BJ (cell line): ENCODE data around the gene GRIP2. TPM values are rescaled to one million over a fixed set of nuclear protein-coding genes. Genes with fewer than 3 reads are reported as not detected.

Experiments
- CTCF ChIA-PET: fragments of 350-600 bp; formaldehyde crosslinking; extraction: SDS; loops from one replicate; lab custom pipeline; 2021; ENCODE audit warnings: antibody characterized with exemption, inconsistent platforms; lab: Yijun Ruan, JAX
- POLR2A ChIA-PET: fragments of 300-600 bp; sonication (Branson Sonifier 250); formaldehyde crosslinking; extraction: SDS; loops from one replicate; lab custom pipeline; 2021; ENCODE audit warnings: antibody characterized with exemption; lab: Charles Lee
- DNase-seq: peaks from one replicate; pipeline ENCODE4 v3.0.0-alpha.2; 2011; ENCODE audit warnings: low read depth
- H3K27me3 ChIP-seq: 2 replicates; pipeline ENCODE4 v1.6.0; 2011; ENCODE audit warnings: low read length; ENCODE audit not compliant: control insufficient read depth, insufficient read depth
- H3K36me3 ChIP-seq: 2 replicates; pipeline ENCODE4 v1.5.1; 2011; ENCODE audit warnings: low read length; ENCODE audit not compliant: control insufficient read depth, insufficient read depth
- H3K4me3 ChIP-seq: 2 replicates; pipeline ENCODE4 v1.5.1; 2011; ENCODE audit warnings: low read depth, mild to moderate bottlenecking, control low read depth, low read length
- polyA plus RNA-seq: library from polyadenylated mRNA; depleted of rRNA; stranded (reverse); fragments of >200 nt; gene quantifications from 2 replicates; pipeline ENCODE4 v1.2.3, GENCODE V29; 2011
- TF ChIP-seq, protein P1 (sequence below): IDR thresholded peaks from 2 replicates; pipeline ENCODE4 v1.5.1; 2011; ENCODE audit warnings: low read depth, mild to moderate bottlenecking, control low read depth, inconsistent platforms, low read length, moderate library complexity; ENCODE audit not compliant: insufficient read depth

The GRIP2 gene
- polyA plus RNA-seq, 1 experiment: 0.45 TPM

GRCh38 chr3:14465425-14465824, 74.7 kb downstream of the GRIP2 start:
- ChIA-PET CTCF (interaction anchor here (1.1 to 4.5 kb wide), 3 partner anchors 39 to 263 kb away, joined by 3 to 49 read pairs (median 29); no protein-coding TSS in a partner anchor), POLR2A (no interaction called here)

DNA sequence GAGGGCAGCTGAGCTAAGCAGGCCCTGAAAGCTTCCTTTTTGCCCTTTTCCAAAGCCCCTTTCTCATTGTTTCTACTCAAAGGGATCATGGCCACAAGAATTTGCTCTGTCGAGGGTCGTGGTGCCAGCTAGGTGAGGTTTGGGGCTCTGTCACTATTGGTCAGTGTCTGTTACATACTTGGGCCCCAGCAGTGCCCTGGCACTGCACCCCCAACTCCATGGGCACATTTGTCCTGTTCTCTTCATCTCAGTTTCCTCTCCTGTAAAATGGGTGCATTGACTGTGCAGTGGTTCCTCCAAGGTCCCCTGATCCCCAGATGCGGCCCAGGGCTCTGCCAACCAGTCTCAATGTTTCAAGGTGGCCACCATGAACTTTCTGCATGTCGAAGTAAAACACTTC, 75.6 kb downstream of the GRIP2 start:
- CTCF ChIA-PET: interaction anchor here (7.2 kb wide), 1 partner anchor 261 kb away, joined by 62 read pairs; no protein-coding TSS in a partner anchor
- DNase-seq: no peak
- no peak overlapping the region for H3K4me3 ChIP-seq
- TF ChIP-seq, protein P1, sequence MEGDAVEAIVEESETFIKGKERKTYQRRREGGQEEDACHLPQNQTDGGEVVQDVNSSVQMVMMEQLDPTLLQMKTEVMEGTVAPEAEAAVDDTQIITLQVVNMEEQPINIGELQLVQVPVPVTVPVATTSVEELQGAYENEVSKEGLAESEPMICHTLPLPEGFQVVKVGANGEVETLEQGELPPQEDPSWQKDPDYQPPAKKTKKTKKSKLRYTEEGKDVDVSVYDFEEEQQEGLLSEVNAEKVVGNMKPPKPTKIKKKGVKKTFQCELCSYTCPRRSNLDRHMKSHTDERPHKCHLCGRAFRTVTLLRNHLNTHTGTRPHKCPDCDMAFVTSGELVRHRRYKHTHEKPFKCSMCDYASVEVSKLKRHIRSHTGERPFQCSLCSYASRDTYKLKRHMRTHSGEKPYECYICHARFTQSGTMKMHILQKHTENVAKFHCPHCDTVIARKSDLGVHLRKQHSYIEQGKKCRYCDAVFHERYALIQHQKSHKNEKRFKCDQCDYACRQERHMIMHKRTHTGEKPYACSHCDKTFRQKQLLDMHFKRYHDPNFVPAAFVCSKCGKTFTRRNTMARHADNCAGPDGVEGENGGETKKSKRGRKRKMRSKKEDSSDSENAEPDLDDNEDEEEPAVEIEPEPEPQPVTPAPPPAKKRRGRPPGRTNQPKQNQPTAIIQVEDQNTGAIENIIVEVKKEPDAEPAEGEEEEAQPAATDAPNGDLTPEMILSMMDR: no peak
- peaks cover 55% of the 10 kb centered on the region for H3K36me3 ChIP-seq
- POLR2A ChIA-PET: no interaction called here
- no peaks in the 10 kb centered on the region for H3K27me3 ChIP-seq

More at GRCh38 chr3:14465425-14465824, 74.7 kb downstream of the GRIP2 start:
- Histone ChIP-seq H3K27me3 (no peaks in the 10 kb centered on the region), H3K36me3 (peaks cover 54% of the 10 kb centered on the region), H3K4me3 (no peak overlapping the region)
- DNase-seq: no peak
- TF ChIP-seq, protein P1: no peak

GRCh38 chr3:14464141-14464465, 76.0 kb downstream of the GRIP2 start:
- ChIA-PET CTCF (interaction anchor here (7.2 kb wide), 1 partner anchor 260 kb away, joined by 62 read pairs; no protein-coding TSS in a partner anchor), POLR2A (no interaction called here)
- no peak for DNase-seq
- no peak overlapping the region for H3K4me3 ChIP-seq
- H3K36me3 ChIP-seq: peaks cover 54% of the 10 kb centered on the region
- no peaks in the 10 kb centered on the region for H3K27me3 ChIP-seq
- TF ChIP-seq, protein P1: no peak

GRCh38 chr3:14463330-14464140, 76.6 kb downstream of the GRIP2 start:
- ChIA-PET POLR2A (no interaction called here), CTCF (interaction anchor here (1.4 to 7.2 kb wide), 3 partner anchors 204 to 263 kb away, joined by 7 to 62 read pairs (median 9); no protein-coding TSS in a partner anchor)
- no peak overlapping the region for H3K4me3 ChIP-seq
- no peaks in the 10 kb centered on the region for H3K27me3 ChIP-seq
- peaks cover 53% of the 10 kb centered on the region for H3K36me3 ChIP-seq
- TF ChIP-seq, protein P1: no peak
- no peak for DNase-seq

- TF ChIP-seq, protein P1: no peak
- H3K36me3 ChIP-seq: peaks cover 53% of the 10 kb centered on the region
- ChIA-PET CTCF (interaction anchor here (0.7 to 7.2 kb wide), 9 partner anchors 9 to 262 kb away, joined by 3 to 62 read pairs (median 9); no protein-coding TSS in a partner anchor), POLR2A (no interaction called here)
- no peak overlapping the region for H3K4me3 ChIP-seq
- DNase-seq: no peak
- no peaks in the 10 kb centered on the region for H3K27me3 ChIP-seq
Observed at GRCh38 chr3:14462738-14463137, 77.4 kb downstream of the GRIP2 start.
